ENCODE data around the gene NRCAM. TPM values are rescaled to one million over a fixed set of nuclear protein-coding genes. Genes with fewer than 3 reads are reported as not detected.

NRCAM gene
- total and polyA plus RNA-seq, 2 of the 13 experiments (the other 11 are each of a cell fraction or from before 2014, with no cell fraction given) = 0.31 to 0.33 TPM

DNA sequence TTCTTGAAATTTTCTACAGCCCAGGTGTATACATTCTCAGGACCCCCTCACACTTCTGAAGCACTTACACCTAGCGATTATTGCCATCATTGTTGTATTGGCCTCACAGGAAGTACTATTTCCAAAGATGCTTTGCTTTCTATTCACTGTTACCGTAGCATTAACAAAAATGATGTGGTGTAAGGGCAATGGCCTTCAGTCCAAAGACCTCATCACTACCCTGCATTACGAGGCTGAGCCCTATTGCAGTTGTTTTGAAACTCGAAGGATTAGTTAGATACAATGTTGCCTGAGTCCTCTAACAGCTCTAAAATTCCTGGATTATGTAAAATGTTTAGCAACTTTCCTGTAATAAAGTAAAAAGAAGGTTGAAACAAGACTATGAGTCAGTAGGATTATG lies 2.9 kb downstream of the NRCAM start:
- no peak overlapping the region for H3K27ac ChIP-seq (ENCODE audit: extremely low read length, insufficient read depth, low read length)
- DNase-seq (ENCODE audit: low spot score) (no peak), ATAC-seq (no peak), FAIRE-seq (no peak)
- in situ Hi-C loops (cut with HindIII; ENCODE audit: extremely low pct_ligation_motif_present, low pct_unique_long_range_greater_than_20kb) = loop anchor here (10.0 kb wide), 1 partner anchor 279 kb away; no protein-coding TSS in a partner anchor
- peaks cover 6 to 41% of the 10 kb centered on the region in 2 experiments; a peak in 4 of 5 replicates for H3K27me3 ChIP-seq (ENCODE audit: control insufficient read depth in 1 of 2, insufficient read depth in 2 of 2, low read length in 2 of 2)
- no peaks in the 10 kb centered on the region for H3K9me3 ChIP-seq (ENCODE audit: low read length)
- H3K4me2 ChIP-seq (ENCODE audit: low read depth, low read length) = no peak overlapping the region
- no peaks in the 10 kb centered on the region for H4K20me1 ChIP-seq (ENCODE audit: insufficient read depth, low read length)
- H2AFZ ChIP-seq (ENCODE audit: low read length) = no peak overlapping the region
- ChIA-PET CTCF (ENCODE audit: low intra/inter-chr PET ratio, low total read pairs) (no interaction called here), POLR2A (no interaction called here)
- no peak overlapping the region for H3K9ac ChIP-seq (ENCODE audit: insufficient read depth, low read depth, low read length)
- peaks cover 11% of the 10 kb centered on the region for H3K4me1 ChIP-seq (ENCODE audit: insufficient read depth, low read length)
- H3K4me3 ChIP-seq (replicated peaks in 1 of 3; ENCODE audit: insufficient read depth in 1 of 3, low read depth in 2 of 3, low read length in 3 of 3) = no peak overlapping the region
- H3K36me3 ChIP-seq (replicated peaks in 1 of 2; ENCODE audit: control insufficient read depth in 1 of 2, insufficient read depth in 2 of 2, low read length in 2 of 2) = no peaks in the 10 kb centered on the region
- no peaks in the 10 kb centered on the region for H3K79me2 ChIP-seq (ENCODE audit: insufficient read depth, low read length)
- BruUV-seq (replicated peaks) = no TSS peak
- intact Hi-C loops (cut with micrococcal nuclease; ENCODE audit: unreplicated experiment) = loop anchor here (2.0 kb wide), 1 partner anchor 43 kb away; no protein-coding TSS in a partner anchor
- WGBS (ENCODE audit: low lambda C conversion rate) = 26% methylated on average over 4 of the region's 4 CpGs
- no peak for TF ChIP-seq POLR2AphosphoS5 (IDR thresholded peaks at IDR 0.05; ENCODE audit: low read depth, low read length)
- TF ChIP-seq ZNF570 (CRISPR knock-in tag; IDR thresholded peaks at IDR 0.05; ENCODE audit: borderline replicate concordance) = no peak
- no peak for TF ChIP-seq KAT8 (CRISPR knock-in tag; IDR thresholded peaks at IDR 0.05)
- TF ChIP-seq, protein P1, sequence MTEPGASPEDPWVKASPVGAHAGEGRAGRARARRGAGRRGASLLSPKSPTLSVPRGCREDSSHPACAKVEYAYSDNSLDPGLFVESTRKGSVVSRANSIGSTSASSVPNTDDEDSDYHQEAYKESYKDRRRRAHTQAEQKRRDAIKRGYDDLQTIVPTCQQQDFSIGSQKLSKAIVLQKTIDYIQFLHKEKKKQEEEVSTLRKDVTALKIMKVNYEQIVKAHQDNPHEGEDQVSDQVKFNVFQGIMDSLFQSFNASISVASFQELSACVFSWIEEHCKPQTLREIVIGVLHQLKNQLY (CRISPR knock-in tag; IDR thresholded peaks at IDR 0.05) = no peak
- no peak for TF ChIP-seq CREBL2 (CRISPR knock-in tag; IDR thresholded peaks at IDR 0.05; ENCODE audit: borderline replicate concordance)
- TF ChIP-seq GFI1 (CRISPR knock-in tag; IDR thresholded peaks at IDR 0.05; ENCODE audit: borderline replicate concordance) = no peak
- TF ChIP-seq TOE1 (CRISPR knock-in tag; IDR thresholded peaks at IDR 0.05) = no peak
- no peak for TF ChIP-seq ZNF878 (CRISPR knock-in tag; IDR thresholded peaks at IDR 0.05)
- no peak for TF ChIP-seq ZNF318 (CRISPR knock-in tag; IDR thresholded peaks at IDR 0.05)
- TF ChIP-seq ZMYM2 (CRISPR knock-in tag; IDR thresholded peaks at IDR 0.05) = no peak
- no peak for TF ChIP-seq ZZZ3 (CRISPR knock-in tag; IDR thresholded peaks at IDR 0.05; ENCODE audit: borderline replicate concordance)
- no peak for TF ChIP-seq ZNF143 (CRISPR knock-in tag; IDR thresholded peaks at IDR 0.05)
- TF ChIP-seq ZNF577 (CRISPR knock-in tag; IDR thresholded peaks at IDR 0.05; ENCODE audit: borderline replicate concordance, low read depth) = no peak
- no peak for TF ChIP-seq TAF1 (CRISPR knock-in tag; IDR thresholded peaks at IDR 0.05)
- no peak for TF ChIP-seq ZFP36 (IDR thresholded peaks at IDR 0.05; ENCODE audit: borderline replicate concordance, low read depth, low read length, partially characterized antibody)
- no peak for TF ChIP-seq U2AF2 (IDR thresholded peaks at IDR 0.05; ENCODE audit: low read depth, low read length)
- TF ChIP-seq JARID2 (CRISPR knock-in tag; IDR thresholded peaks at IDR 0.05; ENCODE audit: insufficient replicate concordance) = no peak
- no peak for TF ChIP-seq ZNF264 (CRISPR knock-in tag; IDR thresholded peaks at IDR 0.05)

All from HepG2 (cell line).